C4-2B (cell line): ENCODE results near the gene ZFP36L2.

ENCODE experiments used
- CTCF ChIP-seq: fragments of 450-650 bp; conservative IDR thresholded peaks from 2 replicates; pipeline ENCODE4 v1.5.1; 2017; ENCODE audit warnings: mild to moderate bottlenecking
- ZFX ChIP-seq: fragments of 450-650 bp; IDR thresholded peaks from 2 replicates; pipeline ENCODE4 v1.6.1; 2017

GRCh38 chr2:43221763-43222474 lies 4.5 kb downstream of the ZFP36L2 start:
- no peak for TF ChIP-seq CTCF
- TF ChIP-seq ZFX: no peak
